GM18873 (cell line): ENCODE results near the gene GAB1.

ENCODE experiments used
- ATAC-seq: cut with Tn5 transposase; IDR thresholded peaks from one replicate; pipeline ENCODE4 v1.9.1; 2021; ENCODE audit warnings: mild to moderate bottlenecking, moderate library complexity, moderate number of reproducible peaks; ENCODE audit not compliant: unreplicated experiment, low FRiP score

GAB1 gene

DNA sequence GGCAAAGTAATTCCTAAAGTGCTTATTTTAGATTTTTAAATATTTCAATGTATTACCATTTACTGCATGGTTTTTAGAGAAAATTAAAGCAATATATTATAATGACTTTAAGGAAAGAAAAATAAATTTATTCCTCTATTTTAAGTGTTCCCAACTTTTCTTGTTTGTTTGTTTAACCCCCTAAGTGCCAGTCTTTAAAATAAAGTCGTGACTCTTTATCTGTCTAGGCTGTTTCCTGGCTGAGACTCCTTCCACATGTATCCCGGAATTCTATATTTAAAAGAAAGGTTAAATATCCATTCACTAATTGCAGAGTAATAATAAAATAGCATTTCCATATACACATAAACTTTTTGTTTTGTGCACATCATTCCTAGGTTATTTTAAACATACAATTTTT lies 71.2 kb downstream of the GAB1 start:
- no peak for ATAC-seq

GRCh38 chr4:143410015-143410414 lies 73.3 kb downstream of the GAB1 start:
- ATAC-seq: no peak

DNA sequence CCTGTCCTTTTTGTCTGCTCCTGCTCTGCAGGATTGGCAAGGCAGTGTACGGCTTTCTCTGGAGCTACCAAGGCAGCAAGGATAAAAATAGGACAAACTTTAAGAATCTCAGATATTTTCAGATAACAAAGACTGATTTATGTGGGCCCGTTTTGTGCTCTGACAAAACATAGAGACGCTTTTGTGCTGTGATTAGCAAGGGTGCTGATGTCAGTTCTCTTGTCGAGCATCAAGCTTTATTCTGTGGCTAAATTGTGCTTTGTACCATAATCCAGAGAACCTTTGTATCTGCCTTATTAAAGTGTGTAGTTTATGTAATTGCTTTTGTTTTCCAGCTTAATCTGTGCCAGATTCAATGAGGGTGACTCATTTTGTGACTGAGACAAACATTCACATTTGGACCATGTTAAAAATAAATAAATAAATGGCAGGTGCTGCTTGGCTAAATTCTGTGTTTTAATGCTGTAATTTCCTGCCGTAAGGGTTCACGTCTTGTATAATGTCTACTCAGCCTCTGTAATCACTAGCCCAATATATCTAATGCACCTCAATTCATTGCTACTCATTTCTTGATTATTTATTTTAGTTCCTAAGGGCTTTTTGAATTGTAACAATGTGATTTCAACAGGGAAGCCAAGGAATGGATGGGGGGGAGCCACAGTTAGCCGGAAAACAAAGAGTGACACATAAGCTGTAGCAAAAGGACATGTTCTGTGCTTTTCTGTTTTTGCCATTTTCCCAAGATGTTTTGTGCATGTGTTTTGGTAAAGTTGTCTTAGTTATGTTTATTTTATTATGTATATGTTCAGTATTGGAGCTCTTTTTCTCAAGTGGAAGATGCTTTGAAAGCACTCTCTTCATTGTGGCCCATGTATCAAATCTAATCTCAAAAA lies 75.1 kb downstream of the GAB1 start:
- no peak for ATAC-seq

DNA sequence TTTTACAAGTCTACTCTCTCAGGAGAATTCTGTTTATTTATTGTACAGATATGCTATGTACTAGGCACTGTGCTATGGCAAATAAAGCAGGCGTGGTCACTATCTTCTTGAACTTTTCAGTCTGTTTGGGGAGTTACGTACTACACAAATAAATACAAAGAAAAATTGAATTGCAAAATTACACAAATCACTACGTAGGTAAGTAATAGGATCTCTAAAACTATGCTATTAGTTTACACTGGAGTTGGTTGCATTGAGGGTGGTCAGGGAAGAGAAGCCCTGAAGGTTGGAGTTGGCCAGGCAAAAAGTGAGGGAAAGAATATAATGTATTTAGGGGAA lies 75.7 kb downstream of the GAB1 start:
- no peak for ATAC-seq

DNA sequence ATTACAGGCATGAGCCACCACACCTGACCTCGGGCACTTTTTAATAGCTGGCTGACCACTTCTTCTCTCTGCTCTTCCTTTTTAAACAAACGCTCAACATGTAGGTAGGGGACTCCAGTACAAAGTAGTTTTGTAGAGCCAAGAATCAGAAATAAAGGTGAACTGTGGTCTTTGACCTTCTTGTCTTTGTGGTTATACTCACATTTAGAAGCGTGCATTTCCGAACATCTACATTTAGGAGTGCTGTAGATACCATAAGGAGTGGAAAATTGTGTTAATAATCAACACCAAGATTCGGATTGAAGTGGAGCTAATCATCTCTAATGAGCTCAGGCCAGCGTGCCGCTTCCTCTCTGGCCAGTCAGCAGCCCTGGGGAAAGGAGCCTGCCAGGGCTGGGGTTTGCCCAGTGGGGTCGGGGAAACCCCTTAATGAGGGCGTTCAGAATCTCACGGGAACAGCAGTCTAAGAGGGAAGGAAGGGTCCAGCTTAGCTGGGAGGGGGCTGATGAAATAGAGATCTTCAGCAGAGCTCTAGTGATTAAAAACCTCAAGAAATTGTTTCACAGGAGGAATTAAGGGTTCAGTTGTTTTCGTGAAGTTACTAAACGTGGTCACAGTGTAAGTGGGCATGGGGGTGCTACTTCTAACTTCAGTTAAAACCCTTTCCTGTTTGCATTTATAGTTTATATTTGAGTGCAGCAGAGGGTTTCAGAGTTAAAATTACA lies 81.2 kb downstream of the GAB1 start:
- peak; percentile 87 for ATAC-seq

GRCh38 chr4:143420227-143420626 lies 83.6 kb downstream of the GAB1 start:
- no peak for ATAC-seq

- ATAC-seq: no peak
These were observed 84.9 kb downstream of the GAB1 start for GRCh38 chr4:143421609-143422008.

DNA sequence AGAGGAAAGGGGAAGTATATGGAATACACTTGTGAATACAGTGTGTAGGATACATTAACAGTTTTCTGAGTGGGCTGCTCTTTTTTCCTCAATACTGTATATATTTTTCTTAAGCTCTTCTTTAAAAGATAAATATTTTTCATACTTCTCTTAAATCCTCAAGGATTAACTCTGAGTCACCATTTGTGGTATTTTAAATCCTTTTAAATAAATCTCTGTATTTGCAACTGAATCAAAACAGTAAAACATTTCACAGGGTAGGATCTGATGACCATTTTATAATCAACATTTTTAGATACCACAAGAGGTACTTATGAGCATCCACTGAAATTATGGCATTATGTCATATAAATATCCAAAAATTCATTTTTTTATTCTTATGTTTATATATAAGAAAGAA lies 87.6 kb downstream of the GAB1 start:
- ATAC-seq: no peak

GRCh38 chr4:143431526-143432257 lies 95.0 kb downstream of the GAB1 start:
- ATAC-seq: no peak

- ATAC-seq: no peak
These were observed 95.5 kb downstream of the GAB1 start for GRCh38 chr4:143432258-143432591.

DNA sequence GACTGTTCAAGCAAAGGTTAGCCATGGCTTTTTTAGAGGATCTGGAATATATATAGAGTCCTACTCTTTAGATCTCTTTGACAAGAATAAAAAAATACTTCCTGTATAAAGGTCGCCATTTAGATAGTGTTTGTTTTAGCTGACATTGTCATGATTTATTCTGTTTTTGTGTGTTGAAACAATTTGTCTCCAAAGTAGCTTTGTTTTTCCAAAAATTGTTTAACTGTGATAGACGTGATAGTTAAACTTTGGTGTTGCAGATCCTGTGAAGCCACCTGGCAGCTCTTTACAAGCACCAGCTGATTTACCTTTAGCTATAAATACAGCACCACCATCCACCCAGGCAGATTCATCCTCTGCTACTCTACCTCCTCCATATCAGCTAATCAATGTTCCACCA lies 96.6 kb downstream of the GAB1 start:
- no peak for ATAC-seq

GRCh38 chr4:143435955-143436354 lies 99.3 kb downstream of the GAB1 start:
- no peak for ATAC-seq

GRCh38 chr4:143437476-143437875 lies 100.8 kb downstream of the GAB1 start:
- no peak for ATAC-seq

DNA sequence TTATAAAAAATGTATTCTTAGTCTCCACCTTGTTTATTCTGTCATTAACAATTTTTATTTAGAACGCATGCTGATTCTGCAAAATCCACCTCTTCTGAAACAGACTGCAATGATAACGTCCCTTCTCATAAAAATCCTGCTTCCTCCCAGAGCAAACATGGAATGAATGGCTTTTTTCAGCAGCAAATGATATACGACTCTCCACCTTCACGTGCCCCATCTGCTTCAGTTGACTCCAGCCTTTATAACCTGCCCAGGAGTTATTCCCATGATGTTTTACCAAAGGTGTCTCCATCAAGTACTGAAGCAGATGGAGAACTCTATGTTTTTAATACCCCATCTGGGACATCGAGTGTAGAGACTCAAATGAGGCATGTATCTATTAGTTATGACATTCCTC lies 101.3 kb downstream of the GAB1 start:
- no peak for ATAC-seq

- ATAC-seq: no peak
These were observed 102.0 kb downstream of the GAB1 start for GRCh38 chr4:143438710-143439109.

DNA sequence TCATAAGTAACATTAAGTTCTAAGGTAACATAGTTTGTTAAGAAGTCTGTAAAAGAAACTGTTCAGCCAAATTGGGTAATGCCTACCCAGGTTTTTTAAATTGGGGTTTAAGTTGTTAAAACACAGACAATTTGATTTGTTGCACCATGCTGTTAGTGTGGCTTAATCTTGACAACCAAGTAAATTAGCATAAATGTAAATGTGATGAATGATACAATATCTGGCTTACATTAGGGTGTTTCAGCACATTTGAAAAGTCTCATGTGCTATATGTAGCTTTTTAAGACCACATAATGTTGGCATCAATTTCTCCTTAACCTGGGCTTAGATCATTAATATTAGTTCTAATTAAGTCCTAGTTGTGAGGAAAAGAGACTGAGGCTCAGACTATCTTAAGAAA lies 104.4 kb downstream of the GAB1 start:
- ATAC-seq: no peak

DNA sequence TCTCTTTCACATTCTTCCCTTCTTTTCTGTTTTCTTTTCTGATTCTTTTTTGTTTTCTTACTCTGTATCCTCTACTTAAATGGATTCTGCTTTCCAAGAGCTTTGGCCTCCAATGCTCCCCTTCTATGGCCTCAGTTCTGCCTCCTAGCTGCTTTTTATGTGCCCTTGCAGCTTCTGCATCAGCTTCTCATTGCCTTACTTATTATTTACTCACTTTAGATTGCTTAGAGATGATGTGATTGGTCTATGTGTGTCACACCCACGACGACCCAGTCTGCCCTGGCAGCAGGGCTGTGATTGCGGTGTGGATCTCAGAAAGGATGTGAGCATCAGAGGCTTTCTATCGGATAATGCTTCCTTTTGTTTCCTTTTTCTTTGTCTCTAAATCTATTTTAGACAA lies 105.0 kb downstream of the GAB1 start:
- no peak for ATAC-seq

- no peak for ATAC-seq
These were observed 107.1 kb downstream of the GAB1 start for GRCh38 chr4:143443728-143444127.

- ATAC-seq: no peak
These were observed 114.5 kb downstream of the GAB1 start for GRCh38 chr4:143451186-143451585.

DNA sequence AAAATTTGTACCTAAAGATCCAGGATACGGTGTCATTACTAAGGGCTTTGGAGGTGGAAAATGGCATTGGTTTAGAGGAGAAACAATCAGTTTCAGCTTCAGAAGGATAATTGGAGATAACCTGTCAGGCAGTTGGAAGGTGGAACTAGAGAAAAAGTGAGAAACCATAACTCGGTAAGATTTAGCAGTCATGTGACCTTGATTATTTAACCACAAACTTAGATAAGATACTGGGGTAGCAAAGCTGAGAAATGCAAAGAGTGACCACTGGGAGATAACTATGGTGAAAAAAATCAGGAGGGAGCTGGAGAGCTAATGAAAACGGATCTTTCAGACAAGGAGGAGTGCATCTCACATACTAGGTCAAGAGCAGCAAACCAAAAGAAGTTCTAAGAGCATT lies 118.5 kb downstream of the GAB1 start:
- ATAC-seq: no peak

DNA sequence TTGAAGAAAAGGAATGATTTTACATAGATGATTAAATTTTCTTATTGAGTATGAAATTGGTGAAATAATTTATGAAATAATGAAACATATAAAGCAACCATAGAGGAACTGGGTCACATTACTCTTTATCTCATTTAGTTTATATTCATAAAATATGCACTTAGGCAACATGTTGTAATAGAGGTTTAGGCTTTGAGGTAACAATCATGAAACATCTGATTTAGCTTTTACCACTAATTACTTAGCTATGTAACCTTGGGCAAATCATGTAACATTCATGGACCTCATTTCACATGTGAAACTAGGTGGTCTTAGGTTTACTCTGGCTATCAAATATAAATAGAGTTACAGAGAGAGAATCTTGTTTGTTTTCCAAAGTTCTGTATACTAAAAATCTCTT lies 122.3 kb downstream of the GAB1 start:
- ATAC-seq: no peak
